GM23338 (cell line): Measurements from ENCODE around the gene PTN.

ENCODE experiments used
- CREB1 ChIP-seq: fragments of 250-450 bp; sonication (Bioruptor Pico); IDR thresholded peaks from 2 replicates; pipeline ENCODE4 v1.5.0; 2020; ENCODE audit warnings: low read depth, mild to moderate bottlenecking, moderate library complexity
- CTCF ChIP-seq, 2 experiments: fragments of 200-600 bp in 1 of 2; sonication (generic) in 1 of 2; conservative IDR thresholded peaks; 2 replicates each; pipeline versions ENCODE4 v1.5.1 to v1.6.1; 2016 to 2017; ENCODE audit warnings: antibody characterized with exemption in 2 of 2, low read depth in 2 of 2, mild to moderate bottlenecking in 2 of 2, moderate library complexity in 1 of 2
- ETS1 ChIP-seq: IDR thresholded peaks from 2 replicates; pipeline ENCODE4 v1.6.1; 2016; ENCODE audit warnings: antibody characterized with exemption
- EZH2 ChIP-seq: fragments of 200-600 bp; sonication (generic); IDR thresholded peaks from one replicate; pipeline ENCODE4 v1.8.0; 2017; ENCODE audit warnings: antibody characterized with exemption, mild to moderate bottlenecking, low read depth; ENCODE audit not compliant: unreplicated experiment
- EZH2phosphoT487 ChIP-seq: fragments of 200-600 bp; sonication (generic); IDR thresholded peaks from one replicate; pipeline ENCODE4 v1.8.1; 2018; ENCODE audit warnings: antibody characterized with exemption; ENCODE audit not compliant: unreplicated experiment
- JUNB ChIP-seq: IDR thresholded peaks from one replicate; pipeline ENCODE4 v1.6.1; 2016; ENCODE audit warnings: antibody characterized with exemption; ENCODE audit not compliant: unreplicated experiment
- NANOG ChIP-seq: IDR thresholded peaks from 2 replicates; pipeline ENCODE4 v1.6.1; 2016; ENCODE audit warnings: antibody characterized with exemption, borderline replicate concordance
- POLR2AphosphoS5 ChIP-seq: IDR thresholded peaks from 2 replicates; pipeline ENCODE4 v1.6.1; 2016; ENCODE audit warnings: antibody characterized with exemption, low read depth
- REST ChIP-seq: IDR thresholded peaks from one replicate; pipeline ENCODE4 v1.6.1; 2018; ENCODE audit warnings: antibody characterized with exemption; ENCODE audit not compliant: unreplicated experiment
- STAT1 ChIP-seq: IDR thresholded peaks from one replicate; pipeline ENCODE4 v1.6.1; 2016; ENCODE audit warnings: antibody characterized with exemption; ENCODE audit not compliant: unreplicated experiment
- ZNF114 ChIP-seq: fragments of 250-450 bp; sonication (Bioruptor Pico); IDR thresholded peaks from 2 replicates; pipeline ENCODE4 v1.5.0; 2020; ENCODE audit warnings: mild to moderate bottlenecking, moderate library complexity

GRCh38 chr7:137363683-137364082 is 20.1 kb upstream of the PTN start:
- no peak for TF ChIP-seq EZH2
- no peak for TF ChIP-seq CTCF (conservative IDR thresholded peaks at IDR 0.05; ENCODE audit: low read depth in 2 of 2)
- no peak for TF ChIP-seq REST
- no peak for TF ChIP-seq CREB1 (CRISPR knock-in tag)
- TF ChIP-seq POLR2AphosphoS5: no peak
- no peak for TF ChIP-seq JUNB
- TF ChIP-seq STAT1: no peak
- TF ChIP-seq ETS1: no peak
- no peak for TF ChIP-seq NANOG
- no peak for TF ChIP-seq EZH2phosphoT487
- TF ChIP-seq ZNF114: no peak
